ENCODE data around the gene ADD2. TPM values are rescaled to one million over a fixed set of nuclear protein-coding genes. Genes with fewer than 3 reads are reported as not detected.
"Not testable (repeated sequence)": the region's sequence is repeated elsewhere in the genome, so short reads cannot be mapped to it uniquely, and the experiment has no call there.

Gene ADD2
- total and polyA plus RNA-seq, 2 experiments from 2014 or later = 34.6 to 223 TPM

DNA sequence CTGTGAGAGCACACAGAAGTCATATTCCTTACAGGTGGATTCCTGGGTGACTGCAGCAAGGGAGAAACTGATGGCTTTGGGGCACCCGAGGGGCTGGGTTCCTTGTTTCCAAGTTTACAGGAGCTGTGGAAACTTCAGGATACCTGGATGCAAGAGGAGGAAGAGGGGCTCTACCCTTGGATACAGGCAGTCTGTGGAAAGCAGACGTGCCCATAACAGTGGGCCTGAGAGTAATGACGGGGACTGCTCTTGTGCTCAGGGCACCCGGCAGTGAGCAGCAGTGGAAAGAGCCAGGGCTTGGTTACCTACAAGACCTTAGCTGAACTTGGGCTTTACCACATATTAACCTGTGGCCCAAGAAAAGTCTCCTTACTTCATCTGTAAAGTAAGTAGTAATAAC lies 112.2 kb downstream of the ADD2 start (continued):
- no peak for TF ChIP-seq EZH2phosphoT487 (IDR thresholded peaks at IDR 0.05; ENCODE audit: unreplicated experiment)
- TF ChIP-seq, protein P1, sequence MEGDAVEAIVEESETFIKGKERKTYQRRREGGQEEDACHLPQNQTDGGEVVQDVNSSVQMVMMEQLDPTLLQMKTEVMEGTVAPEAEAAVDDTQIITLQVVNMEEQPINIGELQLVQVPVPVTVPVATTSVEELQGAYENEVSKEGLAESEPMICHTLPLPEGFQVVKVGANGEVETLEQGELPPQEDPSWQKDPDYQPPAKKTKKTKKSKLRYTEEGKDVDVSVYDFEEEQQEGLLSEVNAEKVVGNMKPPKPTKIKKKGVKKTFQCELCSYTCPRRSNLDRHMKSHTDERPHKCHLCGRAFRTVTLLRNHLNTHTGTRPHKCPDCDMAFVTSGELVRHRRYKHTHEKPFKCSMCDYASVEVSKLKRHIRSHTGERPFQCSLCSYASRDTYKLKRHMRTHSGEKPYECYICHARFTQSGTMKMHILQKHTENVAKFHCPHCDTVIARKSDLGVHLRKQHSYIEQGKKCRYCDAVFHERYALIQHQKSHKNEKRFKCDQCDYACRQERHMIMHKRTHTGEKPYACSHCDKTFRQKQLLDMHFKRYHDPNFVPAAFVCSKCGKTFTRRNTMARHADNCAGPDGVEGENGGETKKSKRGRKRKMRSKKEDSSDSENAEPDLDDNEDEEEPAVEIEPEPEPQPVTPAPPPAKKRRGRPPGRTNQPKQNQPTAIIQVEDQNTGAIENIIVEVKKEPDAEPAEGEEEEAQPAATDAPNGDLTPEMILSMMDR (conservative IDR thresholded peaks at IDR 0.05; ENCODE audit: low read depth in 2 of 2) = no peak
- TF ChIP-seq, protein P2, sequence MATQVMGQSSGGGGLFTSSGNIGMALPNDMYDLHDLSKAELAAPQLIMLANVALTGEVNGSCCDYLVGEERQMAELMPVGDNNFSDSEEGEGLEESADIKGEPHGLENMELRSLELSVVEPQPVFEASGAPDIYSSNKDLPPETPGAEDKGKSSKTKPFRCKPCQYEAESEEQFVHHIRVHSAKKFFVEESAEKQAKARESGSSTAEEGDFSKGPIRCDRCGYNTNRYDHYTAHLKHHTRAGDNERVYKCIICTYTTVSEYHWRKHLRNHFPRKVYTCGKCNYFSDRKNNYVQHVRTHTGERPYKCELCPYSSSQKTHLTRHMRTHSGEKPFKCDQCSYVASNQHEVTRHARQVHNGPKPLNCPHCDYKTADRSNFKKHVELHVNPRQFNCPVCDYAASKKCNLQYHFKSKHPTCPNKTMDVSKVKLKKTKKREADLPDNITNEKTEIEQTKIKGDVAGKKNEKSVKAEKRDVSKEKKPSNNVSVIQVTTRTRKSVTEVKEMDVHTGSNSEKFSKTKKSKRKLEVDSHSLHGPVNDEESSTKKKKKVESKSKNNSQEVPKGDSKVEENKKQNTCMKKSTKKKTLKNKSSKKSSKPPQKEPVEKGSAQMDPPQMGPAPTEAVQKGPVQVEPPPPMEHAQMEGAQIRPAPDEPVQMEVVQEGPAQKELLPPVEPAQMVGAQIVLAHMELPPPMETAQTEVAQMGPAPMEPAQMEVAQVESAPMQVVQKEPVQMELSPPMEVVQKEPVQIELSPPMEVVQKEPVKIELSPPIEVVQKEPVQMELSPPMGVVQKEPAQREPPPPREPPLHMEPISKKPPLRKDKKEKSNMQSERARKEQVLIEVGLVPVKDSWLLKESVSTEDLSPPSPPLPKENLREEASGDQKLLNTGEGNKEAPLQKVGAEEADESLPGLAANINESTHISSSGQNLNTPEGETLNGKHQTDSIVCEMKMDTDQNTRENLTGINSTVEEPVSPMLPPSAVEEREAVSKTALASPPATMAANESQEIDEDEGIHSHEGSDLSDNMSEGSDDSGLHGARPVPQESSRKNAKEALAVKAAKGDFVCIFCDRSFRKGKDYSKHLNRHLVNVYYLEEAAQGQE (IDR thresholded peaks at IDR 0.05; ENCODE audit: unreplicated experiment) = no peak
- TF ChIP-seq JUNB (IDR thresholded peaks at IDR 0.05; ENCODE audit: unreplicated experiment) = no peak
- no peak for TF ChIP-seq POLR2AphosphoS5 (IDR thresholded peaks at IDR 0.05; ENCODE audit: low read depth)

- not testable (repeated sequence) for H3K79me2 ChIP-seq (replicated peaks; ENCODE audit: insufficient read depth); H3K36me3 Mint-ChIP-seq (ENCODE audit: low read depth); H3F3A ChIP-seq (replicated peaks; ENCODE audit: low read depth); H3K36me3 ChIP-seq (ENCODE audit: insufficient read depth); H2AFZ ChIP-seq; H3K27ac Mint-ChIP-seq; H3K9me2 ChIP-seq (ENCODE audit: insufficient read depth); H3K9me3 Mint-ChIP-seq; H4K20me1 ChIP-seq (replicated peaks; ENCODE audit: insufficient read depth); H3K4me3 ChIP-seq; H3K4me3 Mint-ChIP-seq; H3K27ac ChIP-seq (ENCODE audit: low read depth); H3K4me2 ChIP-seq
- H3K27me3 Mint-ChIP-seq (ENCODE audit: insufficient read depth, low read depth, poor library complexity) = peaks cover 18% of the 10 kb centered on the region
- H3K4me1 ChIP-seq (ENCODE audit: insufficient read depth) = peaks cover 19% of the 10 kb centered on the region
- peak; percentile 50 for ATAC-seq
- DNase-seq (ENCODE audit: low spot score) = peak; percentile 63
- H3K4me1 Mint-ChIP-seq = peaks cover 27% of the 10 kb centered on the region
- TF ChIP-seq, protein P1 (conservative IDR thresholded peaks at IDR 0.05; ENCODE audit: low read depth in 2 of 2) = peak; percentile 64 to 66
- H3K27me3 ChIP-seq (ENCODE audit: insufficient read depth) = peaks cover 50% of the 10 kb centered on the region
These were observed 112.8 kb downstream of the ADD2 start for GRCh38 chr2:70655211-70655610.

DNA sequence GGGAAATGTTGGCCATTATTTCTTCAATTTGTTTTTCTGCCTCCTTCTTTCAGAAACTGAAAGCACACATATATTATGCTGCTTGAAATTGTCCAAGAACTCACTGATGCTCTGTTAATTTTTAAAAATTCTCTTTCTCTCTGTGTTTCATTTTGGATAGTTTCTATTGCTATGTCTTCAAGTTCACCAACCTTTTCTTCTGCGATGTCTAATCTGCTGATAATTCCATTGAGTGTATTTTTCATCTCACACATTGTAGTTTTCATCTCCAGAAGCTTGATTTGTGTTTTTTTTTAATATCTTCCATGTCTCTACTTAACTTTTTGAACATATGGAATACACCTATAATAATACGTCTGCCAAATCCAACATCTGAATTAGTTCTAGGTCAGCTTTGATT lies 116.3 kb downstream of the ADD2 start:
- Mint-ChIP-seq H3K4me3 (no peak overlapping the region), H3K27ac (no peak overlapping the region), H3K9me3 (no peaks in the 10 kb centered on the region), H3K27me3 (ENCODE audit: insufficient read depth, low read depth, poor library complexity) (peaks cover 11% of the 10 kb centered on the region), H3K36me3 (ENCODE audit: low read depth) (no peaks in the 10 kb centered on the region), H3K4me1 (peaks cover 10% of the 10 kb centered on the region; the same call in 2 of the 3 replicates)
- Histone ChIP-seq H4K20me1 (replicated peaks; ENCODE audit: insufficient read depth) (no peaks in the 10 kb centered on the region), H3K27me3 (ENCODE audit: insufficient read depth) (peaks cover 50% of the 10 kb centered on the region), H3F3A (replicated peaks; ENCODE audit: low read depth) (no peaks in the 10 kb centered on the region), H3K36me3 (ENCODE audit: insufficient read depth) (no peaks in the 10 kb centered on the region), H3K4me2 (no peak overlapping the region), H3K4me3 (no peak overlapping the region), H3K9me2 (ENCODE audit: insufficient read depth) (no peaks in the 10 kb centered on the region), H2AFZ (no peak overlapping the region), H3K27ac (ENCODE audit: low read depth) (no peak overlapping the region), H3K79me2 (replicated peaks; ENCODE audit: insufficient read depth) (no peaks in the 10 kb centered on the region), H3K4me1 (ENCODE audit: insufficient read depth) (peaks cover 10% of the 10 kb centered on the region)
- ATAC-seq (no peak), DNase-seq (ENCODE audit: low spot score) (no peak)
- no peak for TF ChIP-seq CREB1 (CRISPR knock-in tag; IDR thresholded peaks at IDR 0.05; ENCODE audit: low read depth)
- TF ChIP-seq EZH2 (IDR thresholded peaks at IDR 0.05; ENCODE audit: low read depth, unreplicated experiment) = no peak
- TF ChIP-seq, protein P3, sequence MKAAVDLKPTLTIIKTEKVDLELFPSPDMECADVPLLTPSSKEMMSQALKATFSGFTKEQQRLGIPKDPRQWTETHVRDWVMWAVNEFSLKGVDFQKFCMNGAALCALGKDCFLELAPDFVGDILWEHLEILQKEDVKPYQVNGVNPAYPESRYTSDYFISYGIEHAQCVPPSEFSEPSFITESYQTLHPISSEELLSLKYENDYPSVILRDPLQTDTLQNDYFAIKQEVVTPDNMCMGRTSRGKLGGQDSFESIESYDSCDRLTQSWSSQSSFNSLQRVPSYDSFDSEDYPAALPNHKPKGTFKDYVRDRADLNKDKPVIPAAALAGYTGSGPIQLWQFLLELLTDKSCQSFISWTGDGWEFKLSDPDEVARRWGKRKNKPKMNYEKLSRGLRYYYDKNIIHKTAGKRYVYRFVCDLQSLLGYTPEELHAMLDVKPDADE (IDR thresholded peaks at IDR 0.05) = no peak
- TF ChIP-seq, protein P1 (conservative IDR thresholded peaks at IDR 0.05; ENCODE audit: low read depth in 2 of 2) = no peak
- no peak for TF ChIP-seq ZNF114 (CRISPR knock-in tag; IDR thresholded peaks at IDR 0.05)
- no peak for TF ChIP-seq STAT1 (IDR thresholded peaks at IDR 0.05; ENCODE audit: unreplicated experiment)

Data from GM23338 (cell line).